Measurements from ENCODE around the gene SH3D19.

Gene SH3D19

DNA sequence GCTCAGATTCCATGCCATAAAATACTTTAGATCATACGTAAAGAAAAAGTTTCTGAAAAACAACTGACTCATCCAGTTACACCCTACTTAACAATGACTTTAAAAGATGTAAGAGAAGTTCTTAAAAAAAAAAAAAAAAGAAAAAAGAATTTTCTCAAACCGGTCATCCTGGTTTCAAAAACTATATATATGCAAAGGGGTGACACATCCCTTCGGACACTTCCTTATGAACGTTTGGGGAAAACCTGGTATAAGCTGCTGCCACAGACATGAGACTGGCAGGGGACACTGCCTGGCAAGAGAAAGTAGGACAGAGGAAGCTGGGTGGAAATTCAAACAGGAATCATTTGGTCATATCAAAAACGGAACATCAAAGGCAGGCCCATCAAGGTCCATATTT, 129.6 kb downstream of the SH3D19 start:
- DNase-seq (ENCODE audit: low read depth in 2 of 2), result no peak

DNA sequence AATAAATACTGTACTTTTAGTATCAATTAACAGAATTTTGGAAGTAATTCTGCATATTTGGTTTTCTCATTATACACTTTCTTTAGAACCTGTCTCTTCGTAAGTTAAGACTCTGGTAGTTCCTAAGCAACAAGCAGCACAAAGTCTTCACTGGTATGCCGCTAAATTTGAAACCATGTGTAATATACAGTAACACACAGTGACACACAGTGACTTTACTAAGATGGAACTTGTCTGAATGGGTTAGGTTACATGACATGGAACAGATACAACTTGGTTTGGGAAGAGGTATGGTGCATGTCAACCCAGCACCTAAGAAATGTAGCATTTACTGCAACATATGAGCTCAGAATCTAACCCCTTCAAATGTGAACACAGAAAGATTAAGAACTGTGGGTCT, 132.0 kb downstream of the SH3D19 start:
- no peak for DNase-seq (ENCODE audit: low read depth in 2 of 2)

DNA sequence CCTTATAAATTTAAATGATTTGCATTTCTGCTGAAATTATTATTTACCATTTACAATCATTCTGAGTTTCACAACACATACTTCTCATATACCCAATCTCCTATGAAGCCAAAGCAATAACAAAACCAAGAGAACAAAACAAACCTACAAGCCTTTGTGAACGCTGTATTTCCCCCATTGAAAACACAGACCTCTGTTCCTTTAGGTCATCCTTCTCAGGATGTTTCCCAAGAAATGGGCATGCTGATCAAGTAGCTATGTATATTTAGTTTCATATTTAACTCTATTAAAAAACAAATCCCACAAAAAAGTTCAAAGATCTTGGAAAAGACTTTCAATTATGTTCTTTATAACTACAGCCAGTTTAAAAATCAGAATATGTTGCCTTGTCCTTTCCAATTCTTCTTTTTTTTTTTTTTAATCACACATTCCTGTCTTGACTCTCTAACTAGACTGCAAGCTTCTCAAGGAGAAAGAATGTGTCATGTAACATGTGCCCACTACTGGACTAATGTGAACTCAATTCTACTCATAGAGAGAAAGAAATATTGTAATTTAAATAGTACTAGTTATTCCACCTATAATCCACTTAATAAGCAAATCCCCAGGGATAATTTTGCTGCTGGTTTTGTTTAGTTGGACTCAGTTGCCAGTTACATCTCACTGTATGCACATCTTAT, 132.7 kb downstream of the SH3D19 start:
- DNase-seq (ENCODE audit: low read depth in 2 of 2), result no peak

DNA sequence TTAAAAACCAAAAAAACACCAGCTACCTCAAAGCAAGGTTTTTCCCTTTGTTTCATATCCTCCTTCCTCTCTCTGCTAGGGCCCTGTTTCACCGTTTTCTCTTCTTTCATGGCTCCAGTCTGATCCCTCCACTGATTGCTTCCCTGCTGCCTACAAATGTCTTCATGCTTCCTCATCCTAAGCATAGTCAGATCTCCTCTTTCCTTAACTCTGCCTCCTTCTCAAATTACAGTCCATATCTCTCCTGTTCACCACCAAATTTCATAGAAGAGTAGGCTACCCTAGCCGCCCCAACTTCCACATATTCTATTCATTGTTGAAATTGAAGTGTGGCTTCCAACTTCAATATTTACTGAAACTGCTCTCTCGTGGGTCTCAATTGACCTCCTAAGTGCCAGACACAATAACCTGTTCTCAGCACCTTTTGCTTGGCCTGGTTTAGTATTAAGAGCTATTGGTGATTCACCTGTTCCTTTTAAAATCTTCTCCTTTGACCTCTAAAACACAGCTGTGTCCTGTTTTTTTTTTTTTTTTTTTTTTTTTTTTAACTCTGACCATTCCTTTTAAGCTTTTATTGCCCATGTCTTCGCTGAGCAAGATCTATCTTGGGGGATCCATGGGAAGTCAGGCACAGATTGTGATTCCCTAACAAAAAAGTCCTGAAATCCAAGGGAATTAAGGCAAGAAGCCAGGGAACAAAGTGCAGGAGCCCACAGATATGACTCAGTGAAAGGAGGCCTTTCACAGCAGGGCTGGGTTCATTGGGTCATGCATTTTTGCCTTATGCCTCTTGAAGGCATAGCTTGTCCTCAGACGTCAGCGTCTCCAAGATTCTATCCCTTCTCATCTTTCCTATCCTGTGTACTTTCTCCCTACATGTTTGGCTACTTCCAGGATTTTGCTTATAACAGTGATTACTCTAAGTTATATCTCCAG, 140.6 kb downstream of the SH3D19 start:
- no peak for DNase-seq (ENCODE audit: low read depth in 2 of 2)

DNA sequence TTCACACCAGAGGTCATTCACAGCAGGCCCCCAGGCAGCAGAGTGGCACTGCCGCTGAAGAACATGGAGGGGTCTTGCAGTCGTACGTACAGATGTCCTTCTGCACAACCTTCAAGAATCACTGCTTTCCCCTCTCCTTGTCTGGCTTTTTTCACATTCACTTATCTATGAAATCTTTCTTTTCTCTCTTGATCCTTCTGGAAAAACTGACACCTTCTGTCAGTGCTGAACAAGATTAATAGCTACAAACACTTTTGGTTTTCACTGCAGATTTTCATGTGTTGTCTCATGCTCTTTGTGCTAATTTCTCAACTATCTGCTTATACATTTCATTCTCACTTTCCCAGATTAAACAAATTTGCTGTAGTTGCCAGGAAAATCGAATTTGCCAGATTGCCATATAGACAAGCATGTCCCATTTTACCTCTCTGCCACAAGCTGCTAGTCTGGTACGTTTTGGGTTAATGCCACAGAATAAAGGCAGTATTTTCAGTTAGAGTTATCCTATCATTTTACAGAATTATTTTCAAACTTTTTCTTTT, 142.9 kb downstream of the SH3D19 start:
- DNase-seq (ENCODE audit: low read depth in 2 of 2), result no peak

DNA sequence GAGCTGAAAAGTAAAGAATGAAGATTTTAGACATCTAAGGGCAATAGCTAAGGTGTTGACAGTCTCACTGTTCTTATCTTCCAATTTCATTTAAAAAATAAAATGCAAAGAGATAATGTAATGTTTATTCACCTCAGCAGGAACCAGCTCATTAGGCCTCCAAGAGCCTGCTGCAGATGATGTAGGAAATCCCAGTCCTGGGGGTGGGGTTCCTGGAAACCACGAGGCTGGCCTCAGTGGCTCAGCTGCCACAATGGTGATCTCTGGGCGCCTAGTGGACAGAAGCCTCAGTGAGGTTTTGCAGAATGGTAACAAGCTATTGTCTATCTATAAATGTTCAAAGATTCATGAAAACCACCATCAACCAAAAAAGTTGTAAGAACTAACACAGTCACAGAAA, 148.7 kb downstream of the SH3D19 start:
- DNase-seq (ENCODE audit: low read depth in 2 of 2), result no peak

DNA sequence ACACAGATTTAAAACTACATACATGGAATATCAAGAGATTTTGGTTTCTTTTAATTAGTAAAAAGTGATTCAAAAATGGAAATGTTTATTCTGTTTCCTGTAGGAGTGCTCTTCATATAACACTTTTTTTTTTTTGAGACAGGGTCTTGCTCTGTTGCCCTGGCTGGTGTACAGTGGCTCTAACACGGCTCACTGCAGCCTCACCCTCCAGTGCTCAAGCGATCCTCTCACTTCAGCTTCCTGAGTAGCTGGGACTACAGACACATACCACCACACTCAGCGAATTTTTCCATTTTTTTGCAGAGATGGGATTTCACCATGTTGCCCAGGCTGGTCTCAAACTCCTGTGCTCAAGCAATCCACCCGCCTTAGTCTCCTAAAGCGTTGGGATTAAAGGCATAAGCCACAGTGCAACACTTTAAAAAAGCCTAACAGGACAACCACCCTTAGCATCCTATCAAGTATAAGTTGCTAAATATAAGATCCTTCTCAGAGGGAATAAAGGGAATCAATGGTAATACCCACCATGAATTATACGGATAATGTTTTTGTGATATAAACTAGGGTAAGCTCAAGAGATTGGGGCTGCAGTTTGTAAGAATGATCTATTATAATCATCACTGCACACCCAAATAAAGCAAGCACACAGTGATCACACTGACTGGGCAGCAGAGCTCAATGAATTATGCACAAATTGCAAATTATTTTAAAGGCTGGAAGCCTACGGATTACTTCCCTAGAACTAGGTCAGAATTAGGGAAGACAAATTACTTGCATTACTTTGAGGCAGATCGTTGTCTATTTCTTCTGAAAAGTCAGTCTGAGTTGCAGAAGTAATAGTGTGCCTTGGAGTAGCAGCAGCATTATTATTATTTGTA, 149.4 kb downstream of the SH3D19 start:
- no peak for DNase-seq (ENCODE audit: low read depth in 2 of 2)

DNA sequence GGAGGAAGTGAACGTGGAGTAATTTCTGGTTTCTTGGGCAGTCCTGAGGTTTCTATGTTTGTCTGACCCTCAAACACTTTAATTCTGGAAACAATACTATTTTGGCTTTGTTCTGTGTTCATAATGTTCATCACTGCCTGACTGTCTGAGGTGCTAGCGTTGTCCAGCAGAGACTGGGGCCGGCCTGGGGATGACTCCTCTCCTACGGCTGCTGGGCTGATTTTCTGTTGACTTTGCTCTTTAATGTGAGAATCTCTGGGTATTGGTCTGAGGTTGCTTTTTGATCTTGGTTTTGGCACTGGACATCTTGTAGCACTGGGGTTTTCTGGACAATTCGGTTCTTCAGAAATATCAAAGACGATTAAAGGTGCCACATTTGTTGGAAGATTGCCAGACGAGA, 150.2 kb downstream of the SH3D19 start:
- no peak for DNase-seq (ENCODE audit: low read depth in 2 of 2)

DNA sequence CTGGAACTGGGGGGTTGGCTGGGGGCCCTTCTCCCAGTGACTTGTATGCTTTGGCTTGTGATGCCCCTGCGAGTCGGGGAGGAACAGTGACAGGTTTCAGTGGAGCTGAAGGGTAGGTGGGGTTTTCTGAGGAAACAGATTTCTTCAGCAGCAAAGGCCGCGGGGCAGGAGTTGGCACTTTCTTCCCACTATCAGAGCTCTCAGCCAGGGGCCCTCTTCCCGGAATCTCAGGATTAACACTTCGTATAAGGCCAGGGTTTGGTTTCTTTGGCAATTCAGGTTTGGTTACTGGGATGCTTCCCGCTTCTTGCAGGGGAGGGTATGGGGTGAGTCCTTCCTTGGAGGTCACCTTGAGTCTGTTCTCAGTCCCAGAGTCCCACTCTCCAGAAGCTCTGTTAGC, 150.6 kb downstream of the SH3D19 start:
- no peak for DNase-seq (ENCODE audit: low read depth in 2 of 2)

DNA sequence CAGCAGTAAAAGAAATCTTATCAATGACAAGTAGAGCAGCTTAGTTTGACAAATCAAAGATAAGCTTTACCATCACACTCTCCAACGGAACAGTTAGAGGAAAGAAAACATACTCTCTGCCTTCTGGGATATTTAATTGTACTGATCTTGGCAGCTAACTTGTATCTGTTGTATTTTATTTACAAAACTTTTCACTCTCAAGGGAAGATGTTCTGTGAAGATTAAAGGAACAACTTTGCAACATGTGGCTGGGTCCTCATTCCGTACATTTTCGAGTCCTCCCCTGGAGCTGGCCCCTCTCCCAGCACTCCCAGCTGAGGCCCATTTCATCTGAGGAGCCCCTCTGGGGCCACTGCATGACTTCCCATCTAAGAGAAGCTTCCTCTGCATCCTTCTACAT, 151.5 kb downstream of the SH3D19 start:
- no peak for DNase-seq (ENCODE audit: low read depth in 2 of 2)

DNA sequence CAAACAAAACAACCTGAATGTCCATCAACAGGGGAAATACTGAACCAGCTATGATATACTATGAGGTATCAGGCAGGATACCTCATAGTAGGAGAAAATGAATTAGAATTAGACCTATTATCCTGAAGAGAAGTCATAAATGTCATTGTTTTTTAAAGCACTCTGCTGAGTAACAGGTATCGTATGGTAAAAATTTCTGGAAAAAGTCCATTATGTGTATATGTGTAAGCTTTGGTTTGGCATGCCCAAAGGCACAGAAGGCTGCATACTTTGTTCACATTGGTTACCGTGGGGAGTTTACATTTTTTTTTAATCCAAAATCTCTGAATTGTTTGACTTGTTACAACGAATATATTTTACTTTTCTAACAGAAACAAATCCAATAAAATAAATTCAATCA, 155.5 kb downstream of the SH3D19 start:
- no peak for DNase-seq (ENCODE audit: low read depth in 2 of 2)

DNA sequence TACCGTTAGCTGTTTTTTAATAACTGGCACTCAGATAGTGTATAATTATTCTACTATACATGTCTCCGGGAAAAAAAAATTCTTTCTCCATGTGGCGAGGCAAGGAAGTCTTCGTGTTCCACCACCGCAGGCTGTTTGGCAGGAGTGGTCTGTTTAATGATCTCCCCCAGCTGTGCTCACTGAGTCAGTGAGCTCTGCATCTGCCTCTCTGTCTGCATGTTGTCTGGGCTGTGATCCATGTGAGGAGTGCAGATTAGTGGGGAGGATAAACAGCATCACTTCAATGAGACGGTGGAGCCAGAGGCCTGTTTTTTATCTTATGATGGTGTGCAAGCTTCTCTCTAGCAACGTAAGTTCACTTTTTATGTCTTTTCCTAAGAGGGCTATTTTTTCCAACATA, 156.2 kb downstream of the SH3D19 start:
- no peak for DNase-seq (ENCODE audit: low read depth in 2 of 2)

DNA sequence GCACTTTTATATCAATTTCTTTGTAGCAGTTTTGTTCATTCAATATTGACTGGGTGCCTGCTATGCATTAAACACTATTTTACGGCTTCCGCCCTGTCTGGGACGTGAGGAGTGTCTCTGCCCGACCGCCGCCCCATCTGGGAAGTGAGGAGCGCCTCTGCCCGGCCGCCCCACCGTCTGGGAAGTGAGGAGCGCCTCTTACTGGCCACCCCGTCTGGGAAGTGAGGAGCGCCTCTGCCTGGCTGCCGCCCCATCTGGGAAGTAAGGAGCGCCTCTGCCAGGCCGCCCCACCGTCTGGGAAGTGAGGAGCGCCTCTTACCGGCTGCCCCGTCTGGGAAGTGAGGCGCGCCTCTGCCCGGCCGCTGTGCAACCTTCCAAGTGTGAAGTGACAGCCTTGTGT, 157.8 kb downstream of the SH3D19 start:
- no peak for DNase-seq (ENCODE audit: low read depth in 2 of 2)

DNA sequence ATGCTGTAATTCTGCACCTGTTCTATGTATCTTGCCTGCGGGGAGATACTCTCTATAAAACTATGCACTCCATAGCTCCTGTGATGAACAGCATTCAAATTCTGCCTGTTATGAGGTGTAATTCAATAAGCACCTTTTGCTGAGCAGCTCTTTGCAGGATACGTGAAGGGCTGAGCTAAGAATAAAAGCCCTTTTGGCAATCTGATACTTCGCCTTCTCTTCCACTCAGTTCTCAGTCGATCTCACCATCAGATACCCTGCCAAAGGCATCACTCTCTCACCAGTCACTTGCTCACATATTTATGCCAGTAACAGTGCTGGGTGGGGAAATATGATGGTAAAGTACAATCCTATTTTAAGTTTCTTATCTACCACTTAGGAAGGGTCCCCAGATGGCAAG, 158.8 kb downstream of the SH3D19 start:
- no peak for DNase-seq (ENCODE audit: low read depth in 2 of 2)

DNA sequence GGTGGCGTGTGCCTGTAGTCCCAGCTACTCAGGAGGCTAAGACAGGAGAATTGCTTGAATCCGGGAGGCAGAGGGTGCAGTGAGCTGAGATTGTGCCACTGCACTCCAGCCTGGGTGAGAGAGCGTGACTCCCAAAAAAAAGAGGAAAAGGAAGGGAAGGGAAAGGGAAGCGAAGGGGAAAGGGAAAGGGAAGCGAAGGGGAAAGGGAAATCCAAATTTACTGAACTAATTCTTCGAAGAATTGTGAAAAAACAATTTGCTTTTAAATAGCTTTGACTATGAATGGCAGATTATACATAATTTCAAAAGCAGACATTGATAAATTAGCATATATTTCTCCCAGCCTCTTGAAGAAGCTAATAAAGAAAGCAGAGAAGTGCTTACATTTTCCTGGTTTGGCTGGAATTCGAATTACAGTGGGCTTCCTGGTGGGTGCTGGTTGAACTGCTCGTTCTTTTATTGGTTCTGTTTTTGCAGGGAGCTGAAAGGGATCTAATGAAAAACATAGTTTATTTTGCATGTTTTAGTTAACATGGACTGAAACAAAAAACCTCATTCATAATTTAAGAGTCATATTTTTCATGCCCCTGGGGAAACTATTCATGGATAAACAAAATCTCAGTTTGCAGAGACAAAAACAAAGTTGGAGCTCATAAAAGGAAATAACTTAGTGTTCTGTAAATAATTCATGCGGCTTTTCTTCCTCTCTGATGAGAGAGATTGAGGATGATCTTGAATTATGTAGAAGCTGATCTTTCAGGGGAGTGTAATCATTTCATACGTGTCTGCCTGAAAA, 160.0 kb downstream of the SH3D19 start:
- DNase-seq (ENCODE audit: low read depth in 2 of 2), result no peak

DNA sequence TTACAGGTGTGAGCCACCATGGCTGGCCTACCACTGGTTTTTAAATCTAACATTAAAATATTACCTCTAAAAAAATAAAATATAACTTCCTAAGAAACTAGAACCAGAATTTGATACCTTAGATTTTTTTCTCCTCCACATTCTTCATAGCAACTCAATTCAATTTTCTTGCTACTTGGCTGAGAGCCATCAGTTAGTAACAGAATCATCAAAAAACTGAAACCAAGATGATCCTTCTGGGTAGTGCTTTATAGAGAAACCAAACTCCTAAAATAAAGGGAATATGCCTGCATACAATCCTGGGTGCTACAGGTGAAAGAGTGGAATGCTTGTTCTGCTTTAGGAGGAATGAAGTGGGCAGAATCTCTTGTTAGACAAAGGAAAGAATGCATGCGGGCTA, 161.6 kb downstream of the SH3D19 start:
- no peak for DNase-seq (ENCODE audit: low read depth in 2 of 2)

DNA sequence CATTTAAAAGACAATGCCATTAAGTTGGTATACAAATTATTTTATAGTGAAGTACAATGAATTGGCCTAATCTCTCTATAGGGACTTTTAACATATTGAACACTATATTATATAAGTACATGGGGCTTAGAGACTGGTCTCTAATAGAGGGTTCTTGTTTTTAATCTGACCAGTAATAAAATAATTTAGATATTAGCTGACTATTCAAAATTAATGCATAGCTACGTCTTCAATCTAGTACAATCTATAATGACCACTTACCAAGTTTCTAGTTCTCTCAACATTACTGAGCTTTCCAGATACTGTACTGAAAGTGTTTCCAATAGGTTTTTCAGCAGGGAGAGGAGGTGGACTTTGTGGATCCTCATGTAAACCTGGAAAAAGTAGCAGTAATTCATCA, 166.4 kb downstream of the SH3D19 start:
- DNase-seq (ENCODE audit: low read depth in 2 of 2), result no peak

DNA sequence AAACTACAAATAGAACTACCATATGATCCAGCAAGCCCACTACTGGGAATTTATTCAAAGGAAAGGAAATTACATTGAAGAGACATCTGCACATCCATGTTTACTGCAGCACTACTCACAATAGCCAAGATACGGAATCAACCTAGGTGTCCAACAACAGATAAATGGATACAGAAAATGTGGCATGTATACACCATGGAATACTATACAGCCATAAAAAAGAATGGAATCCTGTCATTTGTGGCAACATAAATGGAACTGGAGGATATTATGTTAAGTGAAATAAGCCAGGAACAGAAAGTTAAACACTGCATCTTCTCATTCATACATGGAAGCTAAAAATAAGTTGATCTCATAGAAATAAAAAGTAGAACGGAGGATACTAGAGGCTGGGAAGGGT, 167.9 kb downstream of the SH3D19 start:
- no peak for DNase-seq (ENCODE audit: low read depth in 2 of 2)

DNA sequence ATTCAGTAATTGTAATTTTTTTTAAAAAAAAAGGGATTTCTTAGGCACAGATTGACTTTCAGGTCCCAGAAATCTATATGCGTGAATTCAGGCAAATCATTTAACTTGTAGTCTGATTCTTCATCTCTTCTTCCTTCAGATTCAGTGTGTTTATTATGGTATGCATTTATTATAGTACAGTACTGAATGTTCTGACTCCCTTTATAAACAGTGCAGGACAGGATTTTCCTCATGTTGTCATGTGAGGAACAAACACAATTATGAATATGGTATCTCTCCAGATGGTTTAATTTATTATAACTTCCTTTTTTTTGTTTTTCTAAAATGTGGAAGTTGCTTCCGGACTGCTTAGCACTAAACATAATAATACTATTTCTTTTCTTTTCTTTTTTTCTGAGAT, 171.8 kb downstream of the SH3D19 start:
- no peak for DNase-seq (ENCODE audit: low read depth in 2 of 2)

DNA sequence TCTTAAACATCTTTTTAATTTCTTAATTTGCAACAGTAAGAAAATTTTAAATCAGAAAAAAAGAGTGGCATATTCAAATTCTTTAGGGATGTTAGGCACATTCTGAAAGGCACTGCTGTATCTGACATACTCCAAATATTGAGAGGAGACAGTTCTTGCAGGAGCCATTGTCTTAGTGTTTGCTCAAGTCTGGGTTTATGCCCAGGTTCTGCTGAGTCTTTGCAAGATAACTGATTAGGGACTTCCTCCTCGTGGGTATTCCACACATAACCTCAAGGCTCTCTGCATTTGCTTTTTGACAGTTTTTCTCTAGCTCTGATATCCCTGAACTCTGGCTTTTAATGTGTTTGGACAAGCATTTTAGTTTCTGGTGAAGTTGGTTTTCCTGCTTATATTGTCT, 173.4 kb downstream of the SH3D19 start:
- no peak for DNase-seq (ENCODE audit: low read depth in 2 of 2)

Measured in stimulated activated CD8-positive, alpha-beta memory T cell treated with anti-CD3 and anti-CD28 coated beads, Interleukin-2, amount 100 ng/mL, for 1 hour (primary cell).